Activated CD8-positive, alpha-beta T cell treated with anti-CD3 and anti-CD28 coated beads for 36 hours (primary cell): Measurements from ENCODE around the gene PCSK9. TPM values are rescaled to one million over a fixed set of nuclear protein-coding genes. Genes with fewer than 3 reads are reported as not detected.

Source experiments
- ATAC-seq: fragments of 200-7000 bp; cut with Tn5 transposase; one replicate; pipeline ENCODE4 v1.10.0; 2021; ENCODE audit warnings: mild to moderate bottlenecking, moderate library complexity
- CTCF ChIA-PET: fragments of 350-600 bp; sonication (Branson Sonifier 250); formaldehyde crosslinking; loops from one replicate; lab custom pipeline; 2021; ENCODE audit warnings: antibody characterized with exemption; lab: Charles Lee
- POLR2A ChIA-PET: fragments of 350-600 bp; sonication (Branson Sonifier 250); formaldehyde crosslinking; loops from one replicate; lab custom pipeline; 2021; ENCODE audit warnings: antibody characterized with exemption; lab: Charles Lee
- DNase-seq: peaks from one replicate; pipeline ENCODE4 v3.0.0-alpha.2; 2020
- H3K27ac Mint-ChIP-seq: one replicate; pipeline ENCODE4 v1.8.0; 2021; ENCODE audit warnings: mild to moderate bottlenecking, mixed read lengths
- H3K27me3 Mint-ChIP-seq: one replicate; pipeline ENCODE4 v1.8.0; 2021; ENCODE audit warnings: mixed read lengths
- H3K36me3 Mint-ChIP-seq: one replicate; pipeline ENCODE4 v1.8.0; 2021; ENCODE audit warnings: low read depth, mixed read lengths
- H3K4me1 Mint-ChIP-seq: one replicate; pipeline ENCODE4 v1.8.0; 2021; ENCODE audit warnings: low read depth, mixed read lengths
- H3K4me3 Mint-ChIP-seq: one replicate; pipeline ENCODE4 v1.8.0; 2021; ENCODE audit warnings: mild to moderate bottlenecking, moderate library complexity, mixed read lengths
- H3K9me3 Mint-ChIP-seq: one replicate; pipeline ENCODE4 v1.8.0; 2021; ENCODE audit warnings: mixed read lengths
- intact Hi-C: fragments of 100-400 bp; cut with micrococcal nuclease; formaldehyde crosslinking; loops from one replicate; pipeline ENCODE4 v1.10.0; 2022
- total RNA-seq, 2 experiments: library from RNA; stranded (reverse); gene quantifications; one replicate each; pipeline ENCODE4 v1.2.3, GENCODE V29; 2021
- TF ChIP-seq, protein P1 (sequence below): fragments of 200-600 bp; IDR thresholded peaks from one replicate; pipeline ENCODE4 v1.8.0; 2022; ENCODE audit warnings: antibody characterized with exemption, mild to moderate bottlenecking

PCSK9 gene
- total RNA-seq, 2 experiments from 2014 or later = not detected

DNA sequence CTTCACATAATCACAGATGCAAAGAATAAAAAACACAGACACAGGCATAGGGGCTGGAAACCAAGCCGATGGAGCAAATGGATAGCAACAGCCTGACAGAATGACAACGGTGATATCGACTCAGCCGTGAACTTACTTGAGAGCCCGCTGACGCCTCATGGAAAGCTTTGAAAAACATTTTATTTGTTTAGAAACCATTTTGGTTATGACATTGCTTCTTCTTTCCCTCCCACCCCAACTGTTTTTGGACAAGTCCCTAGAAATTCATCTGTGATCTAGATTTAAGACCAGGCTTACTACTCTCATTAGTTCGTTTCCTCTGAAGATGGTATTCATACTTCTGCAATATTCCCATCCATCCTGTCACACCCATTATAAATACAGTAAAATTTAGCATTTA lies 44.9 kb downstream of the PCSK9 start:
- no peak for ATAC-seq
- H3K36me3 Mint-ChIP-seq = peaks cover 35% of the 10 kb centered on the region
- H3K9me3 Mint-ChIP-seq = no peaks in the 10 kb centered on the region
- no peaks in the 10 kb centered on the region for H3K27me3 Mint-ChIP-seq
- no peak for DNase-seq
- TF ChIP-seq, protein P1, sequence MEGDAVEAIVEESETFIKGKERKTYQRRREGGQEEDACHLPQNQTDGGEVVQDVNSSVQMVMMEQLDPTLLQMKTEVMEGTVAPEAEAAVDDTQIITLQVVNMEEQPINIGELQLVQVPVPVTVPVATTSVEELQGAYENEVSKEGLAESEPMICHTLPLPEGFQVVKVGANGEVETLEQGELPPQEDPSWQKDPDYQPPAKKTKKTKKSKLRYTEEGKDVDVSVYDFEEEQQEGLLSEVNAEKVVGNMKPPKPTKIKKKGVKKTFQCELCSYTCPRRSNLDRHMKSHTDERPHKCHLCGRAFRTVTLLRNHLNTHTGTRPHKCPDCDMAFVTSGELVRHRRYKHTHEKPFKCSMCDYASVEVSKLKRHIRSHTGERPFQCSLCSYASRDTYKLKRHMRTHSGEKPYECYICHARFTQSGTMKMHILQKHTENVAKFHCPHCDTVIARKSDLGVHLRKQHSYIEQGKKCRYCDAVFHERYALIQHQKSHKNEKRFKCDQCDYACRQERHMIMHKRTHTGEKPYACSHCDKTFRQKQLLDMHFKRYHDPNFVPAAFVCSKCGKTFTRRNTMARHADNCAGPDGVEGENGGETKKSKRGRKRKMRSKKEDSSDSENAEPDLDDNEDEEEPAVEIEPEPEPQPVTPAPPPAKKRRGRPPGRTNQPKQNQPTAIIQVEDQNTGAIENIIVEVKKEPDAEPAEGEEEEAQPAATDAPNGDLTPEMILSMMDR = no peak
- peaks cover 9% of the 10 kb centered on the region for H3K4me1 Mint-ChIP-seq
- intact Hi-C loops = no loop called here
- ChIA-PET POLR2A (interaction anchor here (1.5 kb wide), 1 partner anchor 14 kb away, joined by 3 read pairs; no protein-coding TSS in a partner anchor), CTCF (no interaction called here)
- peak overlapping the region; percentile 17 for H3K27ac Mint-ChIP-seq
- no peak overlapping the region for H3K4me3 Mint-ChIP-seq

DNA sequence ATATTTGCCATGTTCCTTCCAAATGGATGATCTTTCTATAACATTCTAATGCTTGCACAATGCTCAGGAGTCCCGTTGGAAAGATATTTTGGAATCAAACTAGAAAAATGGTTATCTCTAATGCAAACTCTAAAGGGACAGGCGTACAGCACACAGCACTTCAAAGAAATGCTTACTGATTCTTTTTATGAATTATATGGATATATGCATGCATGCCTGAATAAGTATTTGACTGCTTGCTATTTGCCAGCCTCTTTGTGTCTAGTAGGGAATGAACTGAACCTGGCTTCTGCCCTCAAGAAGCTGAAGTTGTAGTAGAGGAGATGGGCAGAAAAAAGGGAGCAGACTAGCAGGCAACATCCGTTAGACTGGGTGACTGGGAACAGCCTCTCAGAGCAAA lies 48.1 kb downstream of the PCSK9 start:
- DNase-seq = no peak
- H3K27ac Mint-ChIP-seq = peak overlapping the region; percentile 60
- TF ChIP-seq, protein P1 = no peak
- CTCF ChIA-PET = interaction anchor here (1.5 kb wide), 1 partner anchor 142 kb away, joined by 5 read pairs; no protein-coding TSS in a partner anchor
- intact Hi-C loops = no loop called here
- POLR2A ChIA-PET = no interaction called here
- no peak overlapping the region for H3K4me3 Mint-ChIP-seq
- H3K27me3 Mint-ChIP-seq = no peaks in the 10 kb centered on the region
- H3K36me3 Mint-ChIP-seq = peaks cover 40% of the 10 kb centered on the region
- H3K4me1 Mint-ChIP-seq = peaks cover 9% of the 10 kb centered on the region
- no peaks in the 10 kb centered on the region for H3K9me3 Mint-ChIP-seq
- no peak for ATAC-seq

DNA sequence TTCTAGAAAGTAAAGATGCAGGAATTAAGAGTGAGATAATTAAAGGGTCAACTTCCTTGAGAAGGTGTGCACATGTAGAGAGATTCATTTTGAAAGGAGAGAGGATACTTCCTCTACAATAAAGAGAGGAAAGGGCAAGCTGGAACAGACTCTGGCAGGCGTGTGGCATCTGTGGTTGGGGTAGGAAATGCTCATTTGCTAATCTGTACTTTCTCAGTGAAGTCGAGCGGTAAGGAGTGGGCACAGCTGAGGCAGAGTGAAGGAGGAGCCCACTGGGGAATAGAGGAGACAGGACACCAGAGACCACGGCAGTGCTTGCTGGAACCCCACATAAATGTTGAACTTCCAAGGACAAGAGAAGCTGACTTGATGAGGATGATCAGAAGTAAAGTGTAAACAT lies 49.1 kb downstream of the PCSK9 start:
- POLR2A ChIA-PET = no interaction called here
- CTCF ChIA-PET = interaction anchor here (1.5 kb wide), 1 partner anchor 143 kb away, joined by 5 read pairs; no protein-coding TSS in a partner anchor

DNA sequence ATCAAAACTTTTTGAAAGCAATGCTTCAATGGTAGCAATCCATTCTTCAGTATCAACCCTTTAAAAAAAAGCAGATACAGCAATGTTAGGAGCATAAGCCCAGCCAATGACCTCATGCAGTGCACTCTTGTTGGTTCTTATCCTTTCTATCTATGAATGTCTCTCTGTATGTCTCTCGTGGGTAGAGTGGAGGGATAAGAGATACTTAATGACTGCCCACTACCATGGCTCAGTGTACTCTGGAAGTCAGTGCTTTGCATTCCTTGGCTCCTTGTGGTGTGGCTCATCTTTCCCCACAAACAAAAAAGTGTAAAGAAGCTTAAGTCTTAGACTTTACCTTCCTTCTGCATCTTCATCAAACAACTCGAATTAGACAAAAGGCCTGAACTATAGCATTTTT lies 50.3 kb downstream of the PCSK9 start:
- TF ChIP-seq, protein P1 = no peak
- Mint-ChIP-seq H3K4me1 (peaks cover 9% of the 10 kb centered on the region), H3K27me3 (no peaks in the 10 kb centered on the region), H3K36me3 (peaks cover 44% of the 10 kb centered on the region), H3K4me3 (no peak overlapping the region), H3K27ac (peak overlapping the region; percentile 46), H3K9me3 (no peaks in the 10 kb centered on the region)
- POLR2A ChIA-PET = no interaction called here
- ATAC-seq (no peak), DNase-seq (no peak)
- intact Hi-C loops = no loop called here
- CTCF ChIA-PET = no interaction called here

More for the DNA sequence above, 49.1 kb downstream of the PCSK9 start:
- peaks cover 42% of the 10 kb centered on the region for H3K36me3 Mint-ChIP-seq
- intact Hi-C loops = no loop called here
- no peaks in the 10 kb centered on the region for H3K27me3 Mint-ChIP-seq
- H3K4me3 Mint-ChIP-seq = no peak overlapping the region
- H3K9me3 Mint-ChIP-seq = no peaks in the 10 kb centered on the region
- peak overlapping the region; percentile 81 for H3K27ac Mint-ChIP-seq
- peak; percentile 56 for ATAC-seq
- DNase-seq = peak; percentile 22
- peaks cover 9% of the 10 kb centered on the region for H3K4me1 Mint-ChIP-seq
- TF ChIP-seq, protein P1 = no peak

DNA sequence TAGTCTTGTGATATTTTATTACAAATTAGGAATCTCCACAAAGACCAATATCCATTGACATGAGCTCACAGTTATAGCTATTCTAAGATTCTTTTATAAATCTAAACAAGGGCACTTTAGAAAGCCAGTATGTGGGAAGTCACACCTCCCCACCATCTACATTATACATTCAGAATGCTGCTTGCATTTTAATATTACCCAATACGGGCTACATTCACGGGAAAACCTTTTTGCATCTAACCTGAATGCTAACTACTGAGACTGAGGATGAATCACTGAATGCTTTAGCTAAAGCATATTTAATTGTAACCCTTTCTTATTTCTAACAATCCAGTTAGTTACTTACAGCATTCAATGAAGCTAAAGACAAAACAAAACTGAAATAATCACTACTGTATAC lies 53.1 kb downstream of the PCSK9 start:
- H3K36me3 Mint-ChIP-seq = peaks cover 54% of the 10 kb centered on the region
- no peaks in the 10 kb centered on the region for H3K9me3 Mint-ChIP-seq
- ChIA-PET POLR2A (no interaction called here), CTCF (no interaction called here)
- DNase-seq (no peak), ATAC-seq (no peak)
- H3K27me3 Mint-ChIP-seq = no peaks in the 10 kb centered on the region
- no peak overlapping the region for H3K27ac Mint-ChIP-seq
- TF ChIP-seq, protein P1 = no peak
- intact Hi-C loops = no loop called here
- H3K4me3 Mint-ChIP-seq = no peak overlapping the region
- H3K4me1 Mint-ChIP-seq = peaks cover 9% of the 10 kb centered on the region
